CD4-positive, alpha-beta T cell treated with Interferon alpha-2 for 1 hour (primary cell): Measurements from ENCODE around the gene ELP4.

Source experiments
- DNase-seq, 2 donors: peaks; one replicate each; pipeline ENCODE4 v3.0.0-alpha.2; 2020 to 2022

ELP4 gene

GRCh38 chr11:31780480-31780971, 271.0 kb downstream of the ELP4 start:
- no peak for DNase-seq

GRCh38 chr11:31782257-31782656, 272.7 kb downstream of the ELP4 start:
- DNase-seq: no peak

GRCh38 chr11:31783252-31783651, 273.7 kb downstream of the ELP4 start:
- no peak for DNase-seq

- no peak for DNase-seq
Measured at GRCh38 chr11:31784611-31785010, 275.0 kb downstream of the ELP4 start.

GRCh38 chr11:31786996-31787685, 277.6 kb downstream of the ELP4 start:
- DNase-seq: no peak

- no peak for DNase-seq
Measured at GRCh38 chr11:31788085-31788484, 278.5 kb downstream of the ELP4 start.

GRCh38 chr11:31790649-31791048, 281.1 kb downstream of the ELP4 start:
- DNase-seq: no peak

- no peak for DNase-seq
Measured at GRCh38 chr11:31792036-31792435, 282.5 kb downstream of the ELP4 start.

- DNase-seq: no peak
Measured at GRCh38 chr11:31792456-31792855, 282.9 kb downstream of the ELP4 start.

GRCh38 chr11:31793264-31793663, 283.7 kb downstream of the ELP4 start:
- no peak for DNase-seq

GRCh38 chr11:31794548-31794947, 285.0 kb downstream of the ELP4 start:
- no peak for DNase-seq

- DNase-seq: no peak
Measured at GRCh38 chr11:31795706-31796498, 286.3 kb downstream of the ELP4 start.

GRCh38 chr11:31796499-31797189, 287.1 kb downstream of the ELP4 start:
- DNase-seq: no peak

- no peak for DNase-seq
Measured at GRCh38 chr11:31797190-31798056, 287.9 kb downstream of the ELP4 start.

GRCh38 chr11:31798057-31798553, 288.5 kb downstream of the ELP4 start:
- DNase-seq: no peak

GRCh38 chr11:31798554-31799434, 289.2 kb downstream of the ELP4 start:
- DNase-seq: no peak

GRCh38 chr11:31799435-31800397, 290.1 kb downstream of the ELP4 start:
- DNase-seq: no peak

GRCh38 chr11:31800398-31801265, 291.1 kb downstream of the ELP4 start:
- no peak for DNase-seq

- no peak for DNase-seq
Measured at GRCh38 chr11:31801298-31801702, 291.7 kb downstream of the ELP4 start.
